Caco-2 (cell line): ENCODE results near the gene CCDC144A. TPM values are rescaled to one million over a fixed set of nuclear protein-coding genes. Genes with fewer than 3 reads are reported as not detected.
"Not testable (repeated sequence)": the region's sequence is repeated elsewhere in the genome, so short reads cannot be mapped to it uniquely, and the experiment has no call there.

Source experiments
- BruUV-seq: library from RNA; stranded (reverse); fragments of 400-500 nt; replicated peaks from 2 replicates; lab custom pipeline; 2021; lab: Mats Ljungman, UMichigan
- CTCF ChIA-PET: fragments of 300-600 bp; sonication (Branson Sonifier 250); formaldehyde crosslinking; loops from one replicate; lab custom pipeline; 2022; ENCODE audit warnings: antibody characterized with exemption; lab: Charles Lee
- POLR2A ChIA-PET: fragments of 300-600 bp; sonication (Branson Sonifier 250); formaldehyde crosslinking; loops from one replicate; lab custom pipeline; 2022; ENCODE audit warnings: antibody characterized with exemption; lab: Charles Lee
- DNase-seq, 2 experiments: peaks; one replicate each; pipeline versions ENCODE4 v3.0.0 to v3.0.0-alpha.2; 2020 to 2022
- H3K27me3 ChIP-seq: replicated peaks from 2 replicates; pipeline ENCODE4 v1.6.0; 2011; ENCODE audit warnings: low read length; ENCODE audit not compliant: control insufficient read depth, insufficient read depth
- H3K36me3 ChIP-seq: 2 replicates; pipeline ENCODE4 v1.5.1; 2011; ENCODE audit warnings: low read length; ENCODE audit not compliant: control insufficient read depth, insufficient read depth
- H3K4me1 ChIP-seq: fragments of 250-450 bp; sonication (Bioruptor Pico); 2 replicates; pipeline ENCODE4 v1.5.1; 2020; ENCODE audit warnings: mild to moderate bottlenecking
- H3K4me3 ChIP-seq: 2 replicates; pipeline ENCODE4 v1.5.1; 2011; ENCODE audit warnings: low read depth, mild to moderate bottlenecking, control low read depth, low read length
- H3K9me3 ChIP-seq: fragments of 250-450 bp; sonication (Bioruptor Pico); 2 replicates; pipeline ENCODE4 v1.5.1; 2020; ENCODE audit warnings: mild to moderate bottlenecking, moderate library complexity
- H3K27ac Mint-ChIP-seq: one replicate; pipeline ENCODE4 v1.8.0; 2022; ENCODE audit warnings: mixed read lengths; ENCODE audit not compliant: unreplicated experiment
- H3K27me3 Mint-ChIP-seq: one replicate; pipeline ENCODE4 v1.8.0; 2022; ENCODE audit warnings: mixed read lengths; ENCODE audit not compliant: insufficient read depth, unreplicated experiment
- H3K36me3 Mint-ChIP-seq: one replicate; pipeline ENCODE4 v1.8.0; 2022; ENCODE audit warnings: mild to moderate bottlenecking, mixed read lengths; ENCODE audit not compliant: insufficient read depth, unreplicated experiment
- H3K4me1 Mint-ChIP-seq: one replicate; pipeline ENCODE4 v1.8.0; 2022; ENCODE audit warnings: low read depth, mixed read lengths; ENCODE audit not compliant: unreplicated experiment
- H3K4me3 Mint-ChIP-seq: one replicate; pipeline ENCODE4 v1.8.0; 2022; ENCODE audit warnings: mild to moderate bottlenecking, moderate library complexity, mixed read lengths; ENCODE audit not compliant: unreplicated experiment
- H3K9me3 Mint-ChIP-seq: one replicate; pipeline ENCODE4 v1.8.0; 2022; ENCODE audit warnings: mixed read lengths; ENCODE audit not compliant: unreplicated experiment
- intact Hi-C: fragments of 100-400 bp; cut with micrococcal nuclease; formaldehyde crosslinking; loops from one replicate; pipeline ENCODE4 v1.10.0; 2022; ENCODE audit not compliant: unreplicated experiment
- total RNA-seq: library from RNA; stranded (reverse); gene quantifications from 2 replicates; pipeline ENCODE4 v1.2.3, GENCODE V29; 2022
- TF ChIP-seq, protein P1 (sequence below), 2 experiments: fragments of 200-600 bp in 1 of 2; IDR thresholded peaks; 1 replicate in 1 of 2; 2 replicates in 1 of 2; pipeline versions ENCODE4 v1.5.1 to v1.8.0; 2011 to 2022; ENCODE audit warnings: antibody characterized with exemption in 1 of 2, control low read depth in 1 of 2, inconsistent platforms in 1 of 2, low read depth in 1 of 2, low read length in 1 of 2, mild to moderate bottlenecking in 1 of 2, moderate library complexity in 1 of 2; ENCODE audit not compliant: insufficient read depth in 1 of 2, severe bottlenecking in 1 of 2, unreplicated experiment in 1 of 2

Gene CCDC144A
- total RNA-seq, 1 experiment from 2014 or later: 17.0 TPM

DNA sequence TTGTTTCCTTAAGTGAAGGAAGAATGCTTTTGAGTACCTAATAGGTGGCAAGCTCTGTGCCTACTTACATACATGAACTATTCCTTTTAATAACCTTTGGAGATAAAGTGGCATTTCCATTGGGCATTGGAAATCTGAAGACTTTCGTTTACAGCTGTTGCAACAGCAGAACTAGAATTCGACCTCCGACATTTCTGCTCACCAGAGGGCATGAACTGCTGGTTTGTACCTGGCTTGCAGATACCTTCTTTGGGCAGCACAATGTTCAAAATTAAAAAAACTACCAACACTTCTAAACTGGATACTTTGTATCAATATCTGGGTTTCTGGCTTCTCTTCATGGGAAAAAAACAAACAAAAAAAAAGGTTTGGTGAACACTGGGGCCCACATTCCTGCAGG lies 99.6 kb downstream of the CCDC144A start:
- H3K27me3 ChIP-seq, BruUV-seq, H3K4me3 Mint-ChIP-seq, H3K9me3 Mint-ChIP-seq, H3K36me3 ChIP-seq, H3K27me3 Mint-ChIP-seq, H3K27ac Mint-ChIP-seq, H3K4me3 ChIP-seq, intact Hi-C loops, CTCF ChIA-PET, POLR2A ChIA-PET, H3K9me3 ChIP-seq, DNase-seq, H3K4me1 Mint-ChIP-seq, H3K36me3 Mint-ChIP-seq, H3K4me1 ChIP-seq: not testable (repeated sequence)

DNA sequence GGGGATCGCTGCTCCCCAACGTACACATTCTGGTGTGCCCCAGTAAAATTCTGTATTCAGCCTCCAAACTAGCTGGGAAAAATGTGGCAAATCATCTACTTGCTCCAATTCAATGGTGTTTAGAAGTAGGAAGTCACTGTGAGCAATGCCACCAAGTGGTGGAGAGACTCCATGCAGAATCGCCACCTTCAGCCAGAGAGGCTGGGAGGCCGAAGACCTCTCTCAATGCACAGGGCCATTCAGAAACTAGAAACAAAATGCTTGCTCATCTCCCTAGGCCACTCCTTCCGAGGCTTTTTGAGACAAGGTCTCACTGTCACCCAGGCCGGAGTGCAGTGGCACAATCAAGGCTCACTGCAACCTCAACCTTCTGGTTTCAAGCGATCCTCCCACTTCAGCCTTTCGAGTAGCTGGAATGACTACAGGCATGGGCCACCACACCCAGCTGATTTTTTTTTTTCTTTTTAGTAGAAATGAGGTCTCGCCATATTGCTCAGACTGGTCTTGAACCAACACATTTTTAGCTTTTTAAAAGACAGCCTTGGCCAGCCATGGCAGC lies 100.4 kb downstream of the CCDC144A start:
- intact Hi-C loops, H3K36me3 ChIP-seq, H3K27me3 ChIP-seq, H3K4me3 ChIP-seq, H3K4me1 Mint-ChIP-seq, H3K9me3 Mint-ChIP-seq, H3K27me3 Mint-ChIP-seq, DNase-seq, H3K27ac Mint-ChIP-seq, H3K36me3 Mint-ChIP-seq, POLR2A ChIA-PET, H3K9me3 ChIP-seq, H3K4me3 Mint-ChIP-seq, CTCF ChIA-PET, H3K4me1 ChIP-seq, BruUV-seq: not testable (repeated sequence)
- TF ChIP-seq, protein P1, sequence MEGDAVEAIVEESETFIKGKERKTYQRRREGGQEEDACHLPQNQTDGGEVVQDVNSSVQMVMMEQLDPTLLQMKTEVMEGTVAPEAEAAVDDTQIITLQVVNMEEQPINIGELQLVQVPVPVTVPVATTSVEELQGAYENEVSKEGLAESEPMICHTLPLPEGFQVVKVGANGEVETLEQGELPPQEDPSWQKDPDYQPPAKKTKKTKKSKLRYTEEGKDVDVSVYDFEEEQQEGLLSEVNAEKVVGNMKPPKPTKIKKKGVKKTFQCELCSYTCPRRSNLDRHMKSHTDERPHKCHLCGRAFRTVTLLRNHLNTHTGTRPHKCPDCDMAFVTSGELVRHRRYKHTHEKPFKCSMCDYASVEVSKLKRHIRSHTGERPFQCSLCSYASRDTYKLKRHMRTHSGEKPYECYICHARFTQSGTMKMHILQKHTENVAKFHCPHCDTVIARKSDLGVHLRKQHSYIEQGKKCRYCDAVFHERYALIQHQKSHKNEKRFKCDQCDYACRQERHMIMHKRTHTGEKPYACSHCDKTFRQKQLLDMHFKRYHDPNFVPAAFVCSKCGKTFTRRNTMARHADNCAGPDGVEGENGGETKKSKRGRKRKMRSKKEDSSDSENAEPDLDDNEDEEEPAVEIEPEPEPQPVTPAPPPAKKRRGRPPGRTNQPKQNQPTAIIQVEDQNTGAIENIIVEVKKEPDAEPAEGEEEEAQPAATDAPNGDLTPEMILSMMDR (IDR thresholded peaks at IDR 0.05; ENCODE audit: insufficient read depth in 1 of 2, low read depth in 1 of 2, low read length in 1 of 2, severe bottlenecking in 1 of 2, unreplicated experiment in 1 of 2): peak in 1 of 2 experiments; percentile 40

DNA sequence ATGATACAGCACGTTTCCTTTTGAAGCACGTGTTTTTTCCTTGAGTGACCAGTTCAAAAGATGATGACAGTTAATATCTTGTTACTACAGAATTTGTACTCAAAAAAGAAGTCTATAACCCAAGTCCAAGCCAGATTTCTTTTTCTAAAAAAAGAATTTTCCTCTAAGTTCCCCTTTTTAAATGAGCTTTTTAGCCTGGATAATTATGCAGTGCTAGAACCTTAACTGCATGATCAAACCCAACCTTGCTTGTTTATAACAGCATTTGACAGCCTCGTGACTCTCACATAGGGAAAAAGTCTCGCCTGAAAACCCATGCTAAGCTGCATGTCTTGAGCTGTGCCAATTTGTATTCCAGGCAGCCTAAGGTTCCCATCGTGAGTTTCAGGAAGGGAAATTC lies 104.2 kb downstream of the CCDC144A start:
- CTCF ChIA-PET, H3K9me3 Mint-ChIP-seq, BruUV-seq, DNase-seq, H3K9me3 ChIP-seq, H3K36me3 Mint-ChIP-seq, H3K27me3 ChIP-seq, H3K4me1 ChIP-seq, H3K4me3 ChIP-seq, H3K4me1 Mint-ChIP-seq, intact Hi-C loops, H3K27me3 Mint-ChIP-seq, H3K27ac Mint-ChIP-seq, H3K36me3 ChIP-seq, POLR2A ChIA-PET, H3K4me3 Mint-ChIP-seq: not testable (repeated sequence)

DNA sequence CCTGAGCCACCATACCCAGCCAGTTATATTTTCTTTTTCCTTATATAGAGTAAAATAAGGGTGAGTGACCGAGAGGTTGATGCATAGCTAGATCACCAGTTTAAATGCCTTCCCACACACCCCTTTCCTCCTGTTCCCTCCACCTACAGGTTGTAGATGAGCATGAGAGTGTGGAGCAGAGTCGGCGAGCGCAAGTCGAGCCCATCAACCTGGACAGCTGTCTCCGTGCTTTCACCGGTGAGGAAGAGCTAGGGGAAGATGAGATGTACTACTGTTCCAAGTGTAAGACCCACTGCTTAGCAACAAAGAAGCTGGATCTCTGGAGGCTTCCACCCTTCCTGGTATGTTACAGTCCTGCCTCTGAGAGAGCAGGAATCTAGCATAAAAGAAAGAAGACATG lies 105.9 kb downstream of the CCDC144A start:
- POLR2A ChIA-PET, CTCF ChIA-PET, H3K36me3 ChIP-seq, intact Hi-C loops, H3K4me3 ChIP-seq, H3K27ac Mint-ChIP-seq, H3K4me1 ChIP-seq, DNase-seq, H3K9me3 ChIP-seq, H3K27me3 Mint-ChIP-seq, H3K27me3 ChIP-seq, H3K9me3 Mint-ChIP-seq, H3K36me3 Mint-ChIP-seq, H3K4me1 Mint-ChIP-seq, BruUV-seq, H3K4me3 Mint-ChIP-seq: not testable (repeated sequence)

DNA sequence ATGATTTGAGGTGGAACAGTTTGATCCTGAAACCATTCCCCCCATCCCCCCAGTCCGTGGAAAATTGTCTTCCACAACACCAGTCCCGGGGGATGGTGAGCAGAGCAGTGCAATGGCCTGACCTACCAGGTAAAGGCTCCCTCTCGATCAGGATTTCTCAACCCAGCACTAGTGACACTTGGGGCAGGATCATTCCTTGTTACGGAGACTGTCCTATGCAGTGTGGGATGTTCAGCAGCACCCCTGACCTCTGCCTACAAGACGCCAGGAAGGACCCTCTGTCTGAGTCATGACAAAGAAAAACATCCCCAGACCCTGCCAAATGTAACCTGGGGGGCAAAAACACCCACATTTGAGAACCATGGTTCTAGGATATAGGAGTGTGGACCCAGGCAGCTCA lies 114.8 kb downstream of the CCDC144A start:
- H3K4me1 Mint-ChIP-seq, H3K27me3 Mint-ChIP-seq, H3K9me3 Mint-ChIP-seq, H3K4me1 ChIP-seq, H3K9me3 ChIP-seq, H3K36me3 ChIP-seq, CTCF ChIA-PET, H3K27ac Mint-ChIP-seq, DNase-seq, H3K4me3 Mint-ChIP-seq, intact Hi-C loops, H3K27me3 ChIP-seq, POLR2A ChIA-PET, H3K36me3 Mint-ChIP-seq, H3K4me3 ChIP-seq, BruUV-seq: not testable (repeated sequence)

DNA sequence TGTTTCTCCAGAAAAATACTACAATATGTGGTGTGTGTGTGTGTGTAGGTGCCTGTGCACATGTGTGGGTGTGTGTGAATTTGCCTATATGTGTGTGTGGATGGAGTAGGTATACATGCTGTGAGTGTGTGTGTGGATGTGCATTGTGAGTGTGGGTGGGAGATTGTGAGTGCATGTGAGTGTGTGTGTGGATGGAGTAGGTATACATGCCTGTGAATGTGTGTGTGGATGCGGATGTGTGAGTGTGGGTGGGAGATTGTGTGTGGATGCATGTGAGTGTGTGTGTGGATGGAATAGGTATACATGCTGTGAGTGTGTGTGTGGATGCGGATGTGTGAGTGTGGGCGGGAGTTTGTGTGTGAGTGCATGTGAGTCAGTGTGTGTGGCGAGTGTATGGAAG lies 116.6 kb downstream of the CCDC144A start:
- BruUV-seq: not testable (repeated sequence)

More for the DNA sequence above, 116.6 kb downstream of the CCDC144A start:
- intact Hi-C loops, H3K4me1 ChIP-seq, DNase-seq, H3K4me3 Mint-ChIP-seq, H3K36me3 Mint-ChIP-seq, H3K27me3 ChIP-seq, H3K9me3 ChIP-seq, H3K4me3 ChIP-seq, H3K4me1 Mint-ChIP-seq, CTCF ChIA-PET, H3K36me3 ChIP-seq, POLR2A ChIA-PET, H3K27me3 Mint-ChIP-seq, H3K27ac Mint-ChIP-seq, H3K9me3 Mint-ChIP-seq: not testable (repeated sequence)
